Esophagus muscularis mucosa (tissue), 4 donors: ENCODE results near the gene TPM3. TPM values are rescaled to one million over a fixed set of nuclear protein-coding genes. Genes with fewer than 3 reads are reported as not detected.

Source experiments
- DNase-seq: peaks from one replicate; pipeline ENCODE4 v3.0.0-alpha.2; 2017; ENCODE audit errors: extremely low spot score
- H3K27ac ChIP-seq, 4 donors: fragments of 200-600 bp; sonication (generic); replicated peaks in 1 of 4; 1 replicate in 3 of 4; 2 replicates in 1 of 4; pipeline ENCODE4 v1.5.1; 2016 to 2019; ENCODE audit warnings: mild to moderate bottlenecking in 1 of 4
- H3K27me3 ChIP-seq, 4 donors: fragments of 200-600 bp; sonication (generic); one replicate each; pipeline versions ENCODE4 v1.5.1 to v1.6.0; 2016 to 2019
- H3K36me3 ChIP-seq, 4 donors: fragments of 200-600 bp; sonication (generic); one replicate each; pipeline ENCODE4 v1.5.1; 2016 to 2019
- H3K4me1 ChIP-seq, 4 donors: fragments of 200-600 bp; sonication (generic); one replicate each; pipeline ENCODE4 v1.5.1; 2016 to 2019
- H3K4me3 ChIP-seq, 4 donors: fragments of 200-600 bp; sonication (generic); 1 replicate in 2 of 4; 2 replicates in 2 of 4; pipeline ENCODE4 v1.5.1; 2016 to 2019; ENCODE audit warnings: mild to moderate bottlenecking in 4 of 4, moderate library complexity in 1 of 4
- H3K9me3 ChIP-seq, 4 donors: fragments of 200-600 bp; sonication (generic); 1 replicate in 3 of 4; 2 replicates in 1 of 4; pipeline ENCODE4 v1.5.1; 2016 to 2019
- CTCF ChIP-seq, 3 experiments: fragments of 200-600 bp in 2 of 3; fragments of 450-650 bp in 1 of 3; sonication (generic) in 2 of 3; IDR thresholded peaks; one replicate each; pipeline ENCODE4 v1.5.1; 2017 to 2019; ENCODE audit warnings: antibody characterized with exemption in 3 of 3, mild to moderate bottlenecking in 2 of 3, moderate library complexity in 1 of 3
- EP300 ChIP-seq: sonication (generic); formaldehyde crosslinking; IDR thresholded peaks from one replicate; pipeline ENCODE4 v1.6.1; 2017; ENCODE audit warnings: antibody characterized with exemption
- POLR2A ChIP-seq: fragments of 450-650 bp; IDR thresholded peaks from one replicate; pipeline ENCODE4 v1.6.1; 2017; ENCODE audit warnings: antibody characterized with exemption, moderate library complexity, mild to moderate bottlenecking, low read depth
- POLR2AphosphoS5 ChIP-seq, 2 donors: sonication (generic); formaldehyde crosslinking; IDR thresholded peaks; one replicate each; pipeline ENCODE4 v1.6.1; 2017; ENCODE audit warnings: antibody characterized with exemption in 2 of 2
- WGBS: methylation state at CpG from one replicate; pipeline ENCODE4 v1.1.5; 2018; 5-methylcytosine and 5-hydroxymethylcytosine counted together
- intact Hi-C: fragments of 100-400 bp; cut with DNase I; formaldehyde crosslinking; loops from one replicate; pipeline ENCODE4 v1.15.1; 2023
- total RNA-seq, 4 donors: library from RNA; depleted of rRNA; stranded (reverse); fragments of >200 nt; gene quantifications; one replicate each; pipeline versions ENCODE4 v1.1.0 to v1.2.1, GENCODE V29; 2016

The TPM3 gene
- total RNA-seq, 4 donors from 2014 or later: 75.6 to 205 (median 131) TPM

- TF ChIP-seq POLR2AphosphoS5 (IDR thresholded peaks at IDR 0.05): no peak
- TF ChIP-seq CTCF (IDR thresholded peaks at IDR 0.05): no peak
- TF ChIP-seq EP300: no peak
- TF ChIP-seq POLR2A: no peak
- 79% methylated on average over 8 of the region's 8 CpGs for WGBS
- H3K27me3 ChIP-seq: no peaks in the 10 kb centered on the region
- peak overlapping the region in 2 of 4 donors; percentile 4 to 21 for H3K27ac ChIP-seq
- no peaks in the 10 kb centered on the region for H3K9me3 ChIP-seq
- H3K4me3 ChIP-seq: no peak overlapping the region
- H3K4me1 ChIP-seq: peaks cover 16 to 36% (median 25%) of the 10 kb centered on the region in 4 donors
- H3K36me3 ChIP-seq: peaks cover 36 to 73% (median 59%) of the 10 kb centered on the region in 4 donors
- intact Hi-C loops: no loop called here
- DNase-seq: no peak
Measured at GRCh38 chr1:154158307-154159125, 33.4 kb downstream of the TPM3 start.

GRCh38 chr1:154157520-154158306 is 34.2 kb downstream of the TPM3 start:
- DNase-seq: no peak
- Histone ChIP-seq H3K9me3 (no peaks in the 10 kb centered on the region), H3K27ac (peak overlapping the region in 2 of 4 donors; percentile 4 to 74), H3K36me3 (peaks cover 33 to 65% (median 54%) of the 10 kb centered on the region in 4 donors), H3K27me3 (no peaks in the 10 kb centered on the region), H3K4me1 (peaks cover 16 to 36% (median 25%) of the 10 kb centered on the region in 4 donors), H3K4me3 (no peak overlapping the region)
- intact Hi-C loops: no loop called here
- no peak for TF ChIP-seq POLR2AphosphoS5 (IDR thresholded peaks at IDR 0.05)
- no peak for TF ChIP-seq CTCF (IDR thresholded peaks at IDR 0.05)
- no peak for TF ChIP-seq POLR2A
- no peak for TF ChIP-seq EP300
- WGBS: 71% methylated on average over 7 of the region's 7 CpGs

- TF ChIP-seq EP300 (peak; percentile 64), CTCF (IDR thresholded peaks at IDR 0.05) (no peak), POLR2A (no peak), POLR2AphosphoS5 (IDR thresholded peaks at IDR 0.05) (peak in 1 of 2 donors; percentile 41)
- intact Hi-C loops: no loop called here
- Histone ChIP-seq H3K4me1 (peaks cover 16 to 53% (median 34%) of the 10 kb centered on the region in 4 donors), H3K36me3 (peaks cover 20 to 44% (median 37%) of the 10 kb centered on the region in 4 donors), H3K4me3 (peak overlapping the region in 3 of 4 donors; percentile 1 to 4 (median 4)), H3K27me3 (no peaks in the 10 kb centered on the region), H3K9me3 (no peaks in the 10 kb centered on the region), H3K27ac (peak overlapping the region; percentile 71 to 79 (median 73))
- 6% methylated on average over 9 of the region's 9 CpGs for WGBS
- DNase-seq: no peak
Measured at GRCh38 chr1:154155251-154155650, 36.6 kb downstream of the TPM3 start.

GRCh38 chr1:154154534-154155191 is 37.2 kb downstream of the TPM3 start, which contains the start of gene NUP210L:
Gene NUP210L, minus strand, starts transcription at chr1:154155073.
- peak within 1 kb of the TSS in 3 of 4 donors; percentile 1 to 4 (median 4) for H3K4me3 ChIP-seq

More at GRCh38 chr1:154154534-154155191, 37.2 kb downstream of the TPM3 start, which contains the start of gene NUP210L:
- H3K9me3 ChIP-seq: no peaks in the 10 kb centered on the region
- H3K4me1 ChIP-seq: peaks cover 16 to 53% (median 34%) of the 10 kb centered on the region in 4 donors
- no peak for TF ChIP-seq EP300
- TF ChIP-seq POLR2AphosphoS5 (IDR thresholded peaks at IDR 0.05): peak in 1 of 2 donors; percentile 27
- WGBS: 73% methylated on average over 29 of the region's 29 CpGs
- peaks cover 14 to 41% (median 33%) of the 10 kb centered on the region in 4 donors for H3K36me3 ChIP-seq
- H3K27ac ChIP-seq: peak within 1 kb of the TSS; percentile 71 to 79 (median 73)
- no peaks in the 10 kb centered on the region for H3K27me3 ChIP-seq
- intact Hi-C loops: no loop called here
- no peak for DNase-seq
